ENCODE results near the gene ANKRD49.

DNA sequence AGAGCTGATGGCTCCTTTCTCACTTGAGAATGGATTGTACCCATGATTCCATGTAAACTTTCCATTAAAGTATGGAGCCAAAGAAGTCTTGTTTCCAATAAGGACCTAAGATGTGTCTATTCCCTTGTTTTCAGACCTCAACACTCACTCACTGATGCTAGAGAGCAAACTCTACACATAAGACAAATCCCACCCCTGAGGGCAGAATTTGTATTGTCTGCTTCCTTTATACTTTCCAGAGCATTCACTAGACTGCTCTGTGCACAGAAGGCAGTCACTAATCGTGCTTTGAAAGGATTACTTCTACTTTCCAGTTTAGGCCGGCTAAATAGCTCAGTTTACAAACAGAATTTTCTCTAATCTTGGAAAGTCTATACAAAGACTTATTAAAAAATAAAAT lies 6.4 kb downstream of the ANKRD49 start:
- TF ChIP-seq, protein P1, sequence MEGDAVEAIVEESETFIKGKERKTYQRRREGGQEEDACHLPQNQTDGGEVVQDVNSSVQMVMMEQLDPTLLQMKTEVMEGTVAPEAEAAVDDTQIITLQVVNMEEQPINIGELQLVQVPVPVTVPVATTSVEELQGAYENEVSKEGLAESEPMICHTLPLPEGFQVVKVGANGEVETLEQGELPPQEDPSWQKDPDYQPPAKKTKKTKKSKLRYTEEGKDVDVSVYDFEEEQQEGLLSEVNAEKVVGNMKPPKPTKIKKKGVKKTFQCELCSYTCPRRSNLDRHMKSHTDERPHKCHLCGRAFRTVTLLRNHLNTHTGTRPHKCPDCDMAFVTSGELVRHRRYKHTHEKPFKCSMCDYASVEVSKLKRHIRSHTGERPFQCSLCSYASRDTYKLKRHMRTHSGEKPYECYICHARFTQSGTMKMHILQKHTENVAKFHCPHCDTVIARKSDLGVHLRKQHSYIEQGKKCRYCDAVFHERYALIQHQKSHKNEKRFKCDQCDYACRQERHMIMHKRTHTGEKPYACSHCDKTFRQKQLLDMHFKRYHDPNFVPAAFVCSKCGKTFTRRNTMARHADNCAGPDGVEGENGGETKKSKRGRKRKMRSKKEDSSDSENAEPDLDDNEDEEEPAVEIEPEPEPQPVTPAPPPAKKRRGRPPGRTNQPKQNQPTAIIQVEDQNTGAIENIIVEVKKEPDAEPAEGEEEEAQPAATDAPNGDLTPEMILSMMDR (IDR thresholded peaks at IDR 0.05) = no peak
- no peak for TF ChIP-seq POLR2A (IDR thresholded peaks at IDR 0.05)
- no peak for TF ChIP-seq POLR2AphosphoS5 (IDR thresholded peaks at IDR 0.05)
